NB4 (cell line): Measurements from ENCODE around the gene G6PC1.

ENCODE experiments used
- CTCF ChIP-seq: IDR thresholded peaks from one replicate; pipeline ENCODE4 v1.5.1; 2012; ENCODE audit warnings: low read depth, low read length
- MAX ChIP-seq: IDR thresholded peaks from 2 replicates; pipeline ENCODE4 v1.6.1; 2011; ENCODE audit warnings: low read depth, low read length
- MYC ChIP-seq: IDR thresholded peaks from 2 replicates; pipeline ENCODE4 v1.6.1; 2011; ENCODE audit warnings: low read depth, low read length
- POLR2A ChIP-seq: IDR thresholded peaks from 2 replicates; pipeline ENCODE4 v1.6.1; 2011; ENCODE audit warnings: mild to moderate bottlenecking; ENCODE audit not compliant: insufficient read length; ENCODE audit errors: extremely low read depth

- TF ChIP-seq CTCF (no peak), POLR2A (no peak), MYC (no peak), MAX (no peak)
Observed at GRCh38 chr17:42913522-42913921, 12.9 kb downstream of the G6PC1 start.
